H9 (cell line): ENCODE results near the gene MARF1. TPM values are rescaled to one million over a fixed set of nuclear protein-coding genes. Genes with fewer than 3 reads are reported as not detected.

Experiments
- DNase-seq: peaks from one replicate; pipeline ENCODE4 v3.0.0-alpha.2; 2017
- H2AFZ ChIP-seq: one replicate; pipeline ENCODE4 v1.6.1; 2013; ENCODE audit warnings: mild to moderate bottlenecking, low read length, control low read depth, moderate library complexity
- H2AK5ac ChIP-seq: 2 replicates; pipeline ENCODE4 v1.6.1; 2013; ENCODE audit warnings: low read length, control low read depth, mixed read lengths; ENCODE audit not compliant: insufficient read length
- H2BK120ac ChIP-seq: one replicate; pipeline ENCODE4 v1.6.1; 2013; ENCODE audit warnings: low read depth, mild to moderate bottlenecking, low read length, control low read depth, inconsistent platforms; ENCODE audit not compliant: poor library complexity, severe bottlenecking
- H2BK12ac ChIP-seq: 2 replicates; pipeline ENCODE4 v1.6.1; 2013; ENCODE audit warnings: low read length, control low read depth, mixed read lengths, low read depth; ENCODE audit not compliant: insufficient read length
- H2BK15ac ChIP-seq: 2 replicates; pipeline ENCODE4 v1.6.1; 2013; ENCODE audit warnings: low read depth, low read length, control low read depth
- H2BK20ac ChIP-seq: one replicate; pipeline ENCODE4 v1.6.1; 2013; ENCODE audit warnings: low read depth, mild to moderate bottlenecking, low read length, control low read depth, inconsistent platforms; ENCODE audit not compliant: poor library complexity, severe bottlenecking
- H2BK5ac ChIP-seq: 2 replicates; pipeline ENCODE4 v1.6.1; 2013; ENCODE audit warnings: low read length, control low read depth, mixed read lengths; ENCODE audit not compliant: insufficient read length
- H3K14ac ChIP-seq: 2 replicates; pipeline ENCODE4 v1.6.1; 2013; ENCODE audit warnings: low read length, control low read depth; ENCODE audit not compliant: insufficient read depth
- H3K18ac ChIP-seq: 2 replicates; pipeline ENCODE4 v1.6.1; 2013; ENCODE audit warnings: low read depth, mild to moderate bottlenecking, mixed read lengths, low read length, control low read depth; ENCODE audit not compliant: insufficient read length
- H3K23ac ChIP-seq: 2 replicates; pipeline ENCODE4 v1.6.1; 2013; ENCODE audit warnings: low read length, control low read depth, mixed read lengths, low read depth; ENCODE audit not compliant: insufficient read length
- H3K23me2 ChIP-seq: 2 replicates; pipeline ENCODE4 v1.6.1; 2013; ENCODE audit warnings: low read depth, mild to moderate bottlenecking, mixed read lengths, low read length, control low read depth; ENCODE audit not compliant: insufficient read length, poor library complexity, severe bottlenecking
- H3K27ac ChIP-seq: 2 replicates; pipeline ENCODE4 v1.5.1; 2013; ENCODE audit warnings: low read length, control low read depth, mixed read lengths, low read depth; ENCODE audit not compliant: insufficient read length
- H3K27me3 ChIP-seq: 2 replicates; pipeline ENCODE4 v1.6.1; 2013; ENCODE audit warnings: low read length, control low read depth, inconsistent platforms; ENCODE audit not compliant: insufficient read depth
- H3K4ac ChIP-seq: 2 replicates; pipeline ENCODE4 v1.6.1; 2013; ENCODE audit warnings: low read depth, mild to moderate bottlenecking, control low read depth, inconsistent platforms, low read length, moderate library complexity
- H3K4me1 ChIP-seq: 2 replicates; pipeline ENCODE4 v1.6.1; 2013; ENCODE audit warnings: low read length, control low read depth, inconsistent platforms; ENCODE audit not compliant: insufficient read depth
- H3K4me2 ChIP-seq: 2 replicates; pipeline ENCODE4 v1.6.1; 2013; ENCODE audit warnings: low read length, control low read depth, mixed read lengths; ENCODE audit not compliant: insufficient read length, insufficient read depth
- H3K56ac ChIP-seq: 2 replicates; pipeline ENCODE4 v1.6.1; 2013; ENCODE audit warnings: low read depth, mild to moderate bottlenecking, mixed read lengths, low read length, control low read depth; ENCODE audit not compliant: insufficient read length
- H3K79me1 ChIP-seq: 2 replicates; pipeline ENCODE4 v1.6.1; 2013; ENCODE audit warnings: low read depth, mild to moderate bottlenecking, moderate library complexity, low read length, control low read depth, inconsistent platforms; ENCODE audit not compliant: insufficient read depth, poor library complexity, severe bottlenecking
- H3K79me2 ChIP-seq: 2 replicates; pipeline ENCODE4 v1.6.1; 2013; ENCODE audit warnings: low read length, control low read depth, inconsistent platforms; ENCODE audit not compliant: insufficient read depth
- H3K9ac ChIP-seq: 2 replicates; pipeline ENCODE4 v1.6.1; 2013; ENCODE audit warnings: low read length, control low read depth, mixed read lengths; ENCODE audit not compliant: insufficient read length; ENCODE audit errors: extremely low read depth
- H3K9me3 ChIP-seq: one replicate; pipeline ENCODE4 v1.6.1; 2013; ENCODE audit warnings: low read depth, low read length, inconsistent platforms; ENCODE audit not compliant: control insufficient read depth
- H3T11ph ChIP-seq: one replicate; pipeline ENCODE4 v1.6.1; 2013; ENCODE audit warnings: mild to moderate bottlenecking, low read length, control low read depth, inconsistent platforms
- H4K20me1 ChIP-seq: one replicate; pipeline ENCODE4 v1.6.1; 2013; ENCODE audit not compliant: control insufficient read depth, insufficient read length, insufficient read depth
- H4K5ac ChIP-seq: 2 replicates; pipeline ENCODE4 v1.6.1; 2013; ENCODE audit warnings: low read depth, mild to moderate bottlenecking, mixed read lengths, low read length, control low read depth; ENCODE audit not compliant: insufficient read length
- H4K8ac ChIP-seq: replicated peaks from 2 replicates; pipeline ENCODE4 v1.6.1; 2013; ENCODE audit warnings: low read length, control low read depth, mixed read lengths, low read depth; ENCODE audit not compliant: insufficient read length
- H4K91ac ChIP-seq: 2 replicates; pipeline ENCODE4 v1.6.1; 2013; ENCODE audit warnings: low read depth, mild to moderate bottlenecking, moderate library complexity, mixed read lengths, low read length, control low read depth; ENCODE audit not compliant: insufficient read length
- H3K27ac Mint-ChIP-seq, 3 experiments: 2 replicates in 2 of 3; 3 replicates in 1 of 3; pipeline ENCODE4 v1.8.0; 2020 to 2021; ENCODE audit warnings: mixed read lengths in 3 of 3, mild to moderate bottlenecking in 1 of 3, moderate library complexity in 1 of 3
- H3K27me3 Mint-ChIP-seq: 2 replicates; pipeline ENCODE4 v1.8.0; 2021; ENCODE audit warnings: low read depth, mild to moderate bottlenecking, moderate library complexity, mixed read lengths
- H3K36me3 Mint-ChIP-seq, 3 experiments: 2 replicates in 2 of 3; 3 replicates in 1 of 3; pipeline ENCODE4 v1.8.0; 2020 to 2021; ENCODE audit warnings: low read depth in 3 of 3, mixed read lengths in 3 of 3; ENCODE audit not compliant: insufficient read depth in 1 of 3
- H3K4me1 Mint-ChIP-seq, 2 experiments: 2 replicates each; pipeline ENCODE4 v1.8.0; 2020; ENCODE audit warnings: mixed read lengths in 2 of 2
- H3K4me3 Mint-ChIP-seq, 2 experiments: 2 replicates in 1 of 2; 3 replicates in 1 of 2; pipeline ENCODE4 v1.8.0; 2020 to 2021; ENCODE audit warnings: mild to moderate bottlenecking in 2 of 2, mixed read lengths in 2 of 2, moderate library complexity in 1 of 2
- H3K9me3 Mint-ChIP-seq, 2 experiments: 2 replicates in 1 of 2; 3 replicates in 1 of 2; pipeline ENCODE4 v1.8.0; 2020; ENCODE audit warnings: mild to moderate bottlenecking in 2 of 2, mixed read lengths in 2 of 2, moderate library complexity in 1 of 2
- CTCF ChIP-seq: fragments of 200-600 bp; sonication (generic); conservative IDR thresholded peaks from 3 replicates; pipeline ENCODE4 v1.8.0; 2021; ENCODE audit warnings: antibody characterized with exemption, mild to moderate bottlenecking
- WGBS: extraction: QIAGEN DNeasy Blood & Tissue Kit; methylation state at CpG from one replicate; pipeline ENCODE4 v1.1.7; 2013; ENCODE audit warnings: missing lambda C conversion rate, low lambda C conversion rate, mixed read lengths; ENCODE audit not compliant: insufficient read length; ENCODE audit errors: extremely low coverage; 5-methylcytosine and 5-hydroxymethylcytosine counted together
- total RNA-seq: library from RNA; stranded (reverse); gene quantifications from 2 replicates; pipeline ENCODE4 v1.2.1, GENCODE V29; 2021

MARF1 gene
- total RNA-seq, 1 experiment from 2014 or later: 23.3 TPM

DNA sequence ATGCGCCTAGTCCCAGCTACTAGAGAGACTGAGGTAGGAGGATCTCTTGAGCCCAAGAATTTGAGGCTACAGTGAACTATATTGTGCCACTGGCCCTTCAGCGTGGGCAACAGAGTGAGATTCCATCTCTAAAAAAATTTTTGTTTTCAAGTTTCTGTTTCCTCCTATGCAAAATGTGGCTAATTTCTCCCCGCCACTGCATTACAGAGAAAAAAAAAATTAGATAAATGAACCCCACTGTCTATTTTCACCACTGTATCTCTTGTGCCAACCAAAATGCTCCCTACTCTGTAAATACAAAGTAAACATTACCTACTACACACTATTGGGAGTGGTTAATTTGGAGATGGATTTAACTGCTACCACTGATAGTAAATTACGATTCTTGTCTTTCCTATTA lies 2.0 kb downstream of the MARF1 start:
- no peaks in the 10 kb centered on the region for H3K27me3 Mint-ChIP-seq
- Histone ChIP-seq H3K4ac (no peak overlapping the region), H2AK5ac (no peak overlapping the region), H3K23ac (no peak overlapping the region), H4K5ac (no peak overlapping the region), H4K20me1 (no peaks in the 10 kb centered on the region), H3K56ac (no peak overlapping the region), H3K27me3 (no peaks in the 10 kb centered on the region), H3K79me2 (peaks cover 6% of the 10 kb centered on the region), H4K8ac (no peak overlapping the region), H3K4me1 (no peaks in the 10 kb centered on the region), H2BK5ac (no peak overlapping the region), H2BK12ac (no peak overlapping the region), H3K18ac (no peak overlapping the region), H2BK15ac (no peak overlapping the region), H2BK120ac (no peak overlapping the region), H3K27ac (no peak overlapping the region), H3K9me3 (no peaks in the 10 kb centered on the region), H3K4me2 (no peak overlapping the region), H2BK20ac (no peak overlapping the region), H3K14ac (no peak overlapping the region), H3K23me2 (peaks cover 4% of the 10 kb centered on the region), H4K91ac (no peak overlapping the region), H3K9ac (no peak overlapping the region), H3T11ph (no peak overlapping the region), H2AFZ (no peak overlapping the region), H3K79me1 (peaks cover 3% of the 10 kb centered on the region)
- peaks cover 15 to 16% of the 10 kb centered on the region in 2 experiments for H3K4me1 Mint-ChIP-seq
- no peaks in the 10 kb centered on the region for H3K9me3 Mint-ChIP-seq
- H3K36me3 Mint-ChIP-seq: peaks cover 13 to 31% (median 31%) of the 10 kb centered on the region in 3 experiments; a peak in 6 of 7 replicates
- H3K4me3 Mint-ChIP-seq: peak overlapping the region in 1 of 2 experiments; percentile 90; a peak in 1 of 5 replicates
- no CpG with 5 or more reads among the region's 4 CpGs for WGBS
- DNase-seq: no peak
- no peak for TF ChIP-seq CTCF
- H3K27ac Mint-ChIP-seq: no peak overlapping the region
